Psoas muscle (tissue), 8 donors: ENCODE measurements around the gene PARVB. TPM values are rescaled to one million over a fixed set of nuclear protein-coding genes. Genes with fewer than 3 reads are reported as not detected.

ENCODE experiments used
- ATAC-seq, 4 donors: fragments of 200-7000 bp; cut with Tn5 transposase; one replicate each; pipeline ENCODE4 v1.9.1; 2020; ENCODE audit warnings: moderate library complexity in 3 of 4, mild to moderate bottlenecking in 2 of 4
- DNase-seq, 2 donors: peaks; one replicate each; pipeline ENCODE4 v3.0.0-alpha.2; 2020
- H3K27ac ChIP-seq: fragments of 200-600 bp; one replicate; pipeline ENCODE4 v1.8.0; 2022
- H3K27me3 ChIP-seq, 3 donors: fragments of 200-600 bp in 1 of 3; one replicate each; pipeline versions ENCODE4 v1.6.1 to v1.8.0; 2013 to 2022; ENCODE audit warnings: low read length in 2 of 3, mild to moderate bottlenecking in 2 of 3, moderate library complexity in 1 of 3; ENCODE audit not compliant: insufficient read depth in 3 of 3
- H3K36me3 ChIP-seq, 2 donors: fragments of 200-600 bp in 1 of 2; one replicate each; pipeline versions ENCODE4 v1.6.1 to v1.8.0; 2013 to 2022; ENCODE audit warnings: low read depth in 1 of 2, mild to moderate bottlenecking in 1 of 2, moderate library complexity in 1 of 2; ENCODE audit not compliant: insufficient read depth in 1 of 2
- H3K4me1 ChIP-seq: fragments of 200-600 bp; one replicate; pipeline ENCODE4 v1.8.0; 2022
- H3K4me3 ChIP-seq: fragments of 200-600 bp; one replicate; pipeline ENCODE4 v1.8.0; 2022; ENCODE audit warnings: mild to moderate bottlenecking
- H3K9me3 ChIP-seq: fragments of 200-600 bp; one replicate; pipeline ENCODE4 v1.8.0; 2022
- WGBS, 3 donors: extraction: QIAGEN DNeasy Blood & Tissue Kit; methylation state at CpG; one replicate each; pipeline versions ENCODE4 v1.1.6 to v1.1.7; 2013; 5-methylcytosine and 5-hydroxymethylcytosine counted together
- intact Hi-C, 2 donors: fragments of 100-400 bp; cut with DNase I; formaldehyde crosslinking; loops; one replicate each; pipeline versions ENCODE4 v1.11.0 to v1.14.2; 2022
- polyA plus RNA-seq, 3 donors: library from polyadenylated mRNA; stranded (reverse); fragments of 200-250 nt; gene quantifications; one replicate each; pipeline ENCODE4 v1.2.3, GENCODE V29; 2013
- total RNA-seq, 4 donors: library from RNA; stranded (reverse); fragmentation: NEBNext Ultra II Directional in 2 of 4; extraction: Animal tissue kit (Norgen Biotek cat#: 25700) in 2 of 4; gene quantifications; one replicate each; pipeline versions ENCODE4 v1.2.1 to v1.2.4, GENCODE V29; 2021 to 2023
- TF ChIP-seq, protein P1 (sequence below): fragments of 200-600 bp; IDR thresholded peaks from one replicate; pipeline ENCODE4 v1.8.0; 2022; ENCODE audit warnings: antibody characterized with exemption
- donor health status: healthy with polysubstance abuse.
- donor health status: DM: no; HTN: no; CAD: no; lungs with moderate emphysema.
- donor health status: Bipolar disorder and iron deficiency.
- donor health status: healthy.
- donor health status: DM: yes; HTN: yes; CAD: no.
- donor health status: DM: no; HTN: no; CAD: no.
- donor health status: DM: no; HTN: no; CAD: no.
- donor health status: DM: yes; HTN: yes; CAD: no.

The PARVB gene
- total and polyA plus RNA-seq, 7 donors: 84.5 to 172 (median 103) TPM

DNA sequence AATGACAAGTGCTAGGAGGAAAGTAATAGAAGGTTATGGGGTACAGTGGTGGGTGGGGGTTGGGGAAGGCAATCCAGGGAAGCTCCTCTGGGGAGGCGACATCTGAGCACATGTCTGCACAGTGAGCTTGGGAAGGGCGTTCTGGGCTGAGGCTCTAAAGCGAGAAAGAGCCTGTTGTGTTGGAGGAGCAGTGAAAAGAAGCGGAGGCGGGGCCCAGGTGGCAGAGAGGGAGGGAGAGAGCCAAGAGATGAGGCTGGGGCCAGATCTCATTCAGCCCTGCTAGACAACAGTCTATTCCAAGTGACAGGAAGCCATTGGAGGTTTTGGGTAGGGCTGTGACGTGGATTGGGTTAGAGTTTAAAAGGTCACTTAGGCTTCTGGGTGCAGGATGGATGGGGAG is 101.3 kb downstream of the PARVB start:
- no peak overlapping the region for H3K4me3 ChIP-seq
- DNase-seq (no peak), ATAC-seq (no peak)
- WGBS, 3 donors: 85 to 97% (median 96%) methylated on average over 6 of the region's 6 CpGs
- intact Hi-C loops: no loop called here
- no peaks in the 10 kb centered on the region for H3K36me3 ChIP-seq
- no peak overlapping the region for H3K27ac ChIP-seq
- TF ChIP-seq, protein P1, sequence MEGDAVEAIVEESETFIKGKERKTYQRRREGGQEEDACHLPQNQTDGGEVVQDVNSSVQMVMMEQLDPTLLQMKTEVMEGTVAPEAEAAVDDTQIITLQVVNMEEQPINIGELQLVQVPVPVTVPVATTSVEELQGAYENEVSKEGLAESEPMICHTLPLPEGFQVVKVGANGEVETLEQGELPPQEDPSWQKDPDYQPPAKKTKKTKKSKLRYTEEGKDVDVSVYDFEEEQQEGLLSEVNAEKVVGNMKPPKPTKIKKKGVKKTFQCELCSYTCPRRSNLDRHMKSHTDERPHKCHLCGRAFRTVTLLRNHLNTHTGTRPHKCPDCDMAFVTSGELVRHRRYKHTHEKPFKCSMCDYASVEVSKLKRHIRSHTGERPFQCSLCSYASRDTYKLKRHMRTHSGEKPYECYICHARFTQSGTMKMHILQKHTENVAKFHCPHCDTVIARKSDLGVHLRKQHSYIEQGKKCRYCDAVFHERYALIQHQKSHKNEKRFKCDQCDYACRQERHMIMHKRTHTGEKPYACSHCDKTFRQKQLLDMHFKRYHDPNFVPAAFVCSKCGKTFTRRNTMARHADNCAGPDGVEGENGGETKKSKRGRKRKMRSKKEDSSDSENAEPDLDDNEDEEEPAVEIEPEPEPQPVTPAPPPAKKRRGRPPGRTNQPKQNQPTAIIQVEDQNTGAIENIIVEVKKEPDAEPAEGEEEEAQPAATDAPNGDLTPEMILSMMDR: no peak
- H3K4me1 ChIP-seq: peaks cover 12% of the 10 kb centered on the region
- H3K9me3 ChIP-seq: no peaks in the 10 kb centered on the region
- H3K27me3 ChIP-seq: no peaks in the 10 kb centered on the region

DNA sequence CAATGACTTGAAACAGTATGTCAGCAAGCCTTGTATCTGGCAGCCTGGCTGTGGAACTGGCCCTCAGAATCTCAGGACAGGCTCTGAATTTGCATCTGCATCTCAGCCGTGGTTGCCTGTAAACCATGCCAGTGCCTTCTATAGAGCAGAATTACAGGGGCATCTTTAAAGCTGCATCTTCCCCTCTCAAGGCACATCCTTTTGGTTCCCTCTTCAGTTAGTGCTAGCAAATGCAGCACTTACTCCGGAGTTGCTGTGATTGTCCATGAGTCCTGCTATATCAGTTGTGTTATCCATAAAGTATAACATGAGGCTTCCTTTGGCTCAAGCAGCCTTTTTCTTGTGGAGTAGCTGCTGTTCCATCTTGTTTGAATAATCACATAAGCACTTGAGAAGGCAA is 102.7 kb downstream of the PARVB start:
- Histone ChIP-seq H3K36me3 (peaks cover 0 to 6% of the 10 kb centered on the region in 2 donors), H3K27ac (no peak overlapping the region), H3K27me3 (no peaks in the 10 kb centered on the region), H3K9me3 (no peaks in the 10 kb centered on the region), H3K4me3 (no peak overlapping the region), H3K4me1 (peaks cover 12% of the 10 kb centered on the region)
- intact Hi-C loops: no loop called here
- DNase-seq: no peak
- TF ChIP-seq, protein P1: no peak
- no peak for ATAC-seq
- WGBS, 3 donors: 93 to 97% (median 95%) methylated on average over 2 of the region's 2 CpGs

DNA sequence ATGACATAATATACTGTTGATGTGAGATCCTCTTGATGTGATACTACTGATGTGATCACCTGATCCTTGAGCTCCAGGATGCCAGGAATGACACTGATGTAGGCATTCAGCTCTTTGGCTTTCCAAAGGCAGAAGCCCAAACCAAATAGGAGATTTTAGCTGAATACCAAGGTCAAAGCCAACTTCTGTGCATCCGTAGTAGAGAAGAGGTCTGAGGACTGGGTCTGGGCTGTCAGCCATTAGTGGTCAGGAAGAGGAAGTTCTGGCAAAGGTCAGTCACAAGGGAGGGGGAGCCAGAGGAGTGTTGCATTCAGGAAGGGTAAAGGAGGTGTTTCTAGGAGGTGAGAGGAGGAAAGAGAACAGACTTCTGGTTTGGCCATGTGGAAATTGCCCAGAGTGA is 103.3 kb downstream of the PARVB start:
- DNase-seq (peak in 1 of 2 donors; percentile 38), ATAC-seq (peak in 2 of 4 donors; percentile 38 to 41)
- intact Hi-C loops: no loop called here
- H3K4me1 ChIP-seq: peaks cover 12% of the 10 kb centered on the region
- no peaks in the 10 kb centered on the region for H3K9me3 ChIP-seq
- H3K4me3 ChIP-seq: no peak overlapping the region
- no peaks in the 10 kb centered on the region for H3K27me3 ChIP-seq
- 4 to 27% (median 6%) methylated on average over 1 of the region's 1 CpG for WGBS, 3 donors
- H3K27ac ChIP-seq: no peak overlapping the region
- peaks cover 0 to 12% of the 10 kb centered on the region in 2 donors for H3K36me3 ChIP-seq
- TF ChIP-seq, protein P1: no peak

DNA sequence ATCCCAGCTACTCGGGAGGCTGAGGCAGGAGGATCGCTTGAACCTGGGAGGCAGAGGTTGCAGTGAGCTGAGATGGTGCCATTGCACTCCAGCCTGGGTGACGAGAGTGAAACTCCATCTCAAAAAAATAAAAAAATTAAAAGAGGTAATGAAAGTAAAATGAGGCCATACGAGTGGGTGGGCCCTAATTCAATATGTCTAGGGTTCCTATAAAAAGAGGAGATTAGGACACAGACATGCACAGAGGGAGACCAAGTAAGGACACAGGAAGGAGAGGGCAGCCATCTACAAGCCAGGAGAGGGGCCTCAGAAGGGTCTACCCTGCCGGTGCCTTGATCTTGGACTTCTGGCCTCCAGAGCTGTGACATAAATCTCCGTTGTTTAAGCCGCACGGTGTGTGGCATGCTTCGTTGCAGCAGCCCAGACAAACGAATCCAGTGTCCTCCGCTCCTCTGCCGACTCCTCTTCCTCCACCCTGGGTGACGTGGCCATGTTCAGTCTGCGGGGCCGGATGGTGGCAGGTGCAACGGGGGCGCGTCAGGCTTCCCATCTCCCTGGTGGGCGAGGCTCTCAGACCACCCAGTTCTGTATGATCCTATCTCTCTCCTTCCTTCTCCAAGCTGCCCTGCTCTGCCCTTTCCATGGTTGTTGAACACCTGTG is 105.0 kb downstream of the PARVB start:
- TF ChIP-seq, protein P1: no peak
- Histone ChIP-seq H3K27me3 (no peaks in the 10 kb centered on the region), H3K9me3 (no peaks in the 10 kb centered on the region), H3K4me3 (no peak overlapping the region), H3K4me1 (peaks cover 12% of the 10 kb centered on the region), H3K27ac (no peak overlapping the region), H3K36me3 (peaks cover 0 to 28% of the 10 kb centered on the region in 2 donors)
- DNase-seq: no peak
- intact Hi-C loops: no loop called here
- WGBS, 3 donors: 74 to 81% (median 80%) methylated on average over 18 to 19 of the region's 19 CpGs
- ATAC-seq: peak in 1 of 4 donors; percentile 6

DNA sequence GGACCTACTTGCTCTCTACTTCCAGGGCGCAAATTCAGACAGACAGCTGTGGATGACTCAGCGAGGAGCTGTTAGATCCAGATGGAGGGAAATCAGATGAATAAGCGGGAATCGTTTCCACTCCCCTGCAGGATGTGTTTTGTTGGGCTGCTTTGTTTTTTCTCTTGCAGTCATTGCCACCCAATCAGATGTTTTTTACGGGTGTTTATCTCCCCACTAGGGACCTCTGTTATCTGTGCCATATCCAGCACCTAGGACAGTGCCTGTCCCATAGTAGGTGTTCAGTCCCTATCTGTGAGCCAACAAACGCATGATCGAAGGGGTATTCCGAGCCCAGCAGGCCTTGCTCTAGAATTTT is 105.5 kb downstream of the PARVB start:
- peak in 2 of 4 donors; percentile 42 to 50 for ATAC-seq
- TF ChIP-seq, protein P1: no peak
- Histone ChIP-seq H3K36me3 (peaks cover 0 to 33% of the 10 kb centered on the region in 2 donors), H3K27me3 (no peaks in the 10 kb centered on the region), H3K27ac (no peak overlapping the region), H3K4me1 (peaks cover 12% of the 10 kb centered on the region), H3K9me3 (no peaks in the 10 kb centered on the region), H3K4me3 (no peak overlapping the region)
- DNase-seq: no peak
- intact Hi-C loops: no loop called here
- 61 to 68% (median 64%) methylated on average over 8 of the region's 8 CpGs for WGBS, 3 donors
